Urothelium cell line (cell line): ENCODE results near the gene LIMA1.

Source experiments
- DNase-seq: peaks from one replicate; pipeline ENCODE4 v3.0.0; 2011; ENCODE audit warnings: low spot score, mixed read lengths
- FAIRE-seq: peaks from 2 replicates; lab custom pipeline; 2011; peaks lifted over from hg19 to GRCh38; lab: Jason Lieb, UNC

LIMA1 gene

GRCh38 chr12:50192236-50192635, 91.1 kb downstream of the LIMA1 start:
- FAIRE-seq (no peak), DNase-seq (no peak)

GRCh38 chr12:50190859-50191258, 92.5 kb downstream of the LIMA1 start:
- FAIRE-seq (no peak), DNase-seq (no peak)

- no peak for DNase-seq
- no peak for FAIRE-seq
Observed at GRCh38 chr12:50188875-50189575, 94.3 kb downstream of the LIMA1 start.

DNA sequence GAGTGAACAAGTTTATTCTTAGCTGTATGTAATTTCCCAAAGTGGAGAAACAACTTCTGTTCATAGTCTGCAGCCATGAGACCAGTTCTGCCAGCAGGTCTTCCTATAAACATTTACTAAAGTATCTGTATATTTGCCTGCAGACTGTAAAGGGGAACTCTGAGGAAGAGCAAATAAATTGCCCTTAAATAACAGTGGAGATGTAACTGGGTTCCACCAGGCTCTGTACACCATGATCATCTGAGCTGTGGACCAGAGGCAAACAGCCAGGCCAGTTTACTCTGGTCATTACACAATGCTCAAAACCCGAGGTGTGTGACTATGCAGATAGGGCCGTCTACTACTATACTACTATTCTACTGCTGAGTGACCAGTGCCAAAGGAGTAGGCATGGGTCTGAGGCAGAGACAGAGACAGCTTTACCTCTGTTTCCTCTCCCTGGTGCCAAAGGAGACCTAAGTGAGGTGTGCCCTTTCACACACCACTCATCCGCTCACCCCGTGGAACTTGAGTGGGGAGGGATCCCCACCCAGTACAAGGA, 95.0 kb downstream of the LIMA1 start:
- DNase-seq (no peak), FAIRE-seq (no peak)

DNA sequence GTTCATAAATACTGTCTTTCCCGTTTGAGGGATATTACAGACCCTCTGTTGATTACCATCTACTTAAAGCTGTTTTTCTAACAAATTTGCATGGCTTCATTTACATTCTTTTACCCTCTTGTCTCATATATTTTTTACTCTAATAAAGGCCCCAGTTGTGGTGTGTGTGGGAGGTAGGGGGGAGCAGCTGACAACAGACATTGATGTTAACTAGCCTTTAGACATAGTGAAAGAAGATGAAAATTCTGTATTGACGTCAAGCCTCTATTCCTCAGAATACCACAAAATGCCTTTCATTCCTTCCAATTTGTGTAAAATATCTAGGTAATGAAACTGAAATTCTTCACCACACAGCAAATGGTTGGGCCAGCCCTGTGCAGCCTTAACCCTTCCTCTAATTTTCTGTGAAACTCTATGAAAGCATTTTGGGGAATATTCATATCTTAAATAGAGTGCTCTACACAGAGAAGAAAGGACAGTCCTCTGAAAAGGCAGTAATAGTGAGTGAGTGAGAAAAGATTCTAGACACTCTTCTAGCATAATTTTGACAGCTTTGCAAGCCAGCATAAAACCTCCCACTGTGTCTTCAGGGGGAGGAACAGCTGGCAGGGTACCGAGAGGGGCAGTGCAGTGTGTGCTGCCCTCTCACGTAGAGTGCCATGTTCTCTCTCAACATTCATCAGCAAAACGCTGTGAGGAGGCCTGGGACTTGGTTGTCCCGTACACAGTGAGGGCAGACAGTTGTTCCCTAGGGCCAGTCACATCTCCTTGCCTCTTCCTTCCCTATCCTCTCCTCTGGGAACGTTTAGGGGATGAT, 96.0 kb downstream of the LIMA1 start:
- DNase-seq (peak; percentile 26), FAIRE-seq (no peak)

- no peak for FAIRE-seq
- DNase-seq: no peak
Observed at GRCh38 chr12:50186681-50187080, 96.6 kb downstream of the LIMA1 start.

DNA sequence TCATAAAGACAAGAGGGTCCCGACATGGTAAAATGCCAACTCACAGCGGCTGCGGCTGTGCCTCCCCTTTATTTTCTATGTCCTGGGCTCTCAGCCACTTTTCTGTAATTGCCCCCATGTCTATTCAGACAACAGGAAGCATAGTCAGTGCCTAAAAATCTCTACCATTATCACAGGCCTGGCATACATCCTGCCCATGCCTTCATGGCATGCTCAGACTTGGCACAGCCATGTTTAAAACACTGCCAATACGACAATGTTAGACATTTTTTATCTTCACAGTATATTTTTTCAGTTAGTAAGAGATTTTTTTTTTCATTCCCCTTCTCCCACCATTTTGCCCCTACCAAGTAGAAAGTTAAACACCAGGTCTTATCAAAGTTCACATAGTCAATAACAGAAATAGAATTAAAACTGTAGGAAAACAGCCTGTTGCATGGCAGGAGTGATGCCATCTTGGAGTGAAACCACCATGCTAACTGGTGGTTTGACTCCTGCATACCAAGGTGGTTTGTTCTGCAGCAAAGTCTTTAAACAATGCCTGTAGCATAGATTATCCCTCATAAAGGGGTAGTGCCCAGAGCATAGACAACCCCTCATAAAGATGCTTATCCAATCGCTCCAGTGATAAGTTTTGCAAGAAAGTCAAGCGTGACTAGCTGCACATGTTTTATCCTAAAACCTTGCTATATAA, 97.2 kb downstream of the LIMA1 start:
- DNase-seq (no peak), FAIRE-seq (no peak)

DNA sequence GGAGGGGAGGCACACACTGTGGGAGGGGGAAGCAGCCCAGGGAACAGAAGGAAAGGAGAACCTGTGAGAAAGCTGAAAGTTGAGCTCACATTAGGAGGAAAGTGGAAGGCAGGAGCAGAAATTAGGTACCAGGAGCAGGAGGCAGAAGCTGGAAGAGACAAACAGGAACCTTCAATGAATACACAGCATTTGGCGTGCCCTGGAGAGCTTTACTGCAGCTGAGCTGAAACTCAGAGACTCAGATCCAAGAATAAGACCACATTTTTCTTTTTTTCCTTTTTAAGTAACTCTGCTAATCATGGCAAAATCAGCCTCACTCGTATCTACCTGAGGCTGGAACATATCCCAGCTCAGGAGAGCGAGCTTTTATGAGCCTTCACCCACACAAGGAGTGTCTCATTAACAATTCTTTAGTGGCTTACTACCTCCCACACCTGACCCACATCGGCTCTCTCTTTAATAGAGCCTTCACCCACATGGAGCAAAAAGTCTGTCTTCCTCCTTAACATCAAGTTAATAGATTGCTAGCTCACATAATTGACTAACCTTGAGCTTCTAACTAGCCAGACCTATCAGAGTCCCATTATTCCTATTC, 97.9 kb downstream of the LIMA1 start:
- DNase-seq (no peak), FAIRE-seq (no peak)

DNA sequence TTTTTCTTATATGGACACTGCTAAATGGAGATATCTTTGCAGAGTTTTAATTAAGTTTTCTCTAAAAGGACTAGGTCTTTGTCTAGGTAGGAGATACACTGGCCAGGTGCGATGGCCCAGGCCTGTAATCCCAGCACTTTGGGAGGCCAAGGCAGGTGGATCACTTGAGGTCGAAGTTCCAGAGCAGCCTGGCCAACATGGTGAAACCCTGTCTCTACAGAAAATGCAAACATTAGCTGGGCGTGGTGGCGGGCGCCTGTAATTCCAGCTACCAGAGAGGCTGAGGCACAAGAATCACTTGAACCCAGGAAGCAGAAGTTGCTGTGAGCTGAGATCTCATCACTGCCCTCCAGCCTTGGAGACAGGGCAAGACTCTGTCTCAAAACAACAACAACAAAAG, 99.1 kb downstream of the LIMA1 start:
- FAIRE-seq: no peak
- DNase-seq: no peak

GRCh38 chr12:50182461-50182860, 100.9 kb downstream of the LIMA1 start:
- DNase-seq: no peak
- no peak for FAIRE-seq

GRCh38 chr12:50181691-50182090, 101.6 kb downstream of the LIMA1 start:
- FAIRE-seq: no peak

GRCh38 chr12:50175716-50176026, 107.6 kb downstream of the LIMA1 start:
- FAIRE-seq: no peak
- DNase-seq: no peak

More at GRCh38 chr12:50181691-50182090, 101.6 kb downstream of the LIMA1 start:
- no peak for DNase-seq

DNA sequence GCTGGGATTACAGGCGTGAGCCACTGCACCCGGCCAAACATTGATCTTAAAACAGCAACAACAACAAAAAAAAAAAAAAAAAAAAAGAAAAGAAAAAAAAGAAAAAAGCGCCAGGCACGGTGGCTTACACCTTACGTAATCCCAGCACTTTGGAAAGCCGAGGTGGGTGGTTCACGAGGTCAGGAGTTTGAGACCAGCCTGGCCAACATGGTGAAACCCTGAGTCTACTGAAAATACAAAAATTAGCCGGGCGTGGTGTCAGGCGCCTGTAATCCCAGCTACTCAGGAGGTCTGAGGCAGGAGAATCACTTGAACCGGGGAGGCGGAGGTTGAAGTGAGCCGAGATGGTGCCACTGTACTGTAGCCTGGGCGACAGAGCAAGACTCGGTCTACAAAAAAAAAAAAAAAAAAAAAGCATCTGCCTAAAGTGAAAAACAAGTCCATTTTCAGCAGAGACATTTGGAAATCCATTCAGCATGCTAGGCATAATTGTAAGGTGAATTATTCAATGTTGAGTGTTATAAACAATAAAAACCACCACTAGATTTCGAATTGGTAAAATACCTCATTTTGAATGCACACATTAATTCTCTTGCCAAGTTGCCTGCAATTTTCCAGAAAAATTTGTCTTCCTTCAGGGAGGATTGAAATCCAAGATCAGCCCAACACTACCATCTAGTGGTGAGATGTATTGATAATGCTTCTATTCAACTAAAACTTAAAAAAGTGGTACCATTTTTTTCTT, 108.2 kb downstream of the LIMA1 start:
- peak; percentile 43 for DNase-seq

DNA sequence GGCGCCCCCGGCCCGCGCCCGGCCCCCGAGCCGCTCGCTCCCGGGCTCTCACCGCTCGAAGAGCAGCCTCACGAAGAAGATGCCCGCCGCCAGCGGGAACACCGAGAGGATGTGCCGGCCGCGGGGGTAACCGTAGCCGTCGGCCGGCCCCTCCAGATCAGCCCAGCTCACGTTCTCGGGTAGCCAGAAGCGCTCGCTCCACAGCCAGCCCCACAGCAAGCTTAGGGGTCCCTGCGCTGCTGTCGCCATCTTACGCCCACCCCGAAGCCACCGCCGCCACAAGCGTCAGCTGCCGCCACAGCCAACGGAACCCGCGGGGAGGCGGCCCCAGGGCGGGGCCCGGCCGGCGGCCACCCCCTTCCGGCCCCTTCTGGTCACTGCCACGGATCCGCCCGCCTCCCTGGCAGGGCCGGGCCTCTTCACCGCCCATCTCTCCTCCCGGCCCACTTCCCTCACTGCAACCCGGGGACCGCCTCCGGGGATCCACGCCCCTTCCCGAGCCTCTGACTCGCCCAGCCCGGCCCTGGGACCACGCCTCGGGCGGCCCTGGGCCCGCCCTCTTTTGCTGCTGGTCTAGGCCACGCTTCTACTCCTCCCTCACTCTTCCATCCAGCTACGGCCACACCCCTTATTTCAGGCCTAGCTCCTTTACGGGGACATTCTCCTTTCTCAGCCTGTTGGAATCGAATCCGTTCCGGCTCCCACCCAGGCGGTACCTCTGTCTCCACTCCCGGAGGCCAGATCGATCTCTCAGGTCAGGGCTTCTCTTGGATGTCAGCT, 116.1 kb downstream of the LIMA1 start, which contains the start of gene CERS5:
TSS of gene CERS5 (minus strand) at position 321 of the 780 bp plus-strand sequence. CDS start at position 249, 72 bp downstream.
- no peak for FAIRE-seq

More for the DNA sequence above, 108.2 kb downstream of the LIMA1 start:
- no peak for FAIRE-seq

GRCh38 chr12:50166799-50167048, 116.6 kb downstream of the LIMA1 start:
- FAIRE-seq (no peak), DNase-seq (no peak)

More for the DNA sequence above, 116.1 kb downstream of the LIMA1 start, which contains the start of gene CERS5:
- DNase-seq: peak; percentile 99

GRCh38 chr12:50164963-50165362, 118.4 kb downstream of the LIMA1 start:
- no peak for FAIRE-seq
- no peak for DNase-seq

GRCh38 chr12:50162230-50162629, 121.1 kb downstream of the LIMA1 start:
- DNase-seq (no peak), FAIRE-seq (no peak)

DNA sequence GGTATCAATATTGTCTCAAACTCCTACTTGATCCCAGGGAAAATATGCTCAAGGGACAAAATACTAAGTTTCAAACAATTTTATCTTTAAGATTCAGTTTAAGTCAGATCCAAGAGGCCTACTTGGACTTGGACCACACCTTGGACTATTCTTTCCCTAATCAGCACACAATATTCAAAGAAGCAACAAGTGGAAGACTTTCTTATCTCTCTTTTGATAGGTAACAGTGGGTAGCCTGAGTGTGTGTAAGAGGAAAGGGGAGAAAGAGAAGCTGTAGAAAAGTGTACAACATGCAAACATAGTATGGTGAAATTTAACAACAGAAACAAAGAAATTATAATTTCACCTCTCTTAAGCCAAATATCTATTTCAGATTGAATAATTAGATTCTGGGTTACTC, 122.7 kb downstream of the LIMA1 start:
- no peak for FAIRE-seq
- DNase-seq: no peak

DNA sequence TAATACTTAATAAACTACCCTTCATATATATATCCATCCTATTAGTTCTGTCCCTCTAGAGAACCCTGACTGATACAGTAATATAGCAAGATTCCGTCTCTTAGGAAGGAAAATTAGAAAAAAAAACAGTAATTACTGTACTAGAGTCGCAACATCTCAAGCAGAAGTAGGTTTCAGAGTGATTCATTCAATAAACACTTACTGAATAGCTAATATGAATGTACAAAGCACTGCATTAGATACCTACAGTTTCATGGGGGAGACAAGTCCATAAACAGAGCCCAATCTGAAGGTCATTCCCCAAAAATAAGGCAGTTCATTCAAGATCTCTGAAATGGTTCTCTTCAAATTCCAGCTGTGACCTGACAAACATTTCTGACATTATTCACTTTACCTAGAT, 126.1 kb downstream of the LIMA1 start:
- no peak for DNase-seq
- FAIRE-seq: no peak

DNA sequence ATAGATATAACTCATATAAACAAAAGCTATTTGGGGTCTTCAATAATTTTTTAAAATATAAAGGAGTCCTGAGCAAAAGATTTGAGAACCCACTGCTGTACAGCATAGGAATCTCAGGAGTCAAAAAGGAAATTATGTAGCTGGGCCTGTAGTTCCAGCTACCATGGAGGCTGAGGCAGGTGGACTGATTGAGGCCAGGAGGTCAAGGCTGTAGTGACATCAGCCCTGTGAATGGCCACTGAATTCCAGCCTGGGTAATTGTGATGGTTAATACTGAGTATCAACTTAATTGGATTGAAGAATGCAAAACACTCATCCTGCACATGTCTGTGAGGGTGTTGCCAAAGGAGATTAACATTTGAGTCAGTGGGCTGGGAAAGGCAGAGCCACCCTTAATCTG, 126.7 kb downstream of the LIMA1 start:
- DNase-seq (no peak), FAIRE-seq (no peak)
